Limb (tissue), 2 donors: ENCODE data around the gene MACF1.
A peak's percentile ranks its signal among the peaks of the same experiment; 100 is the strongest.

Source experiments
- DNase-seq, 2 donors: peaks; one replicate each; pipeline ENCODE4 v3.0.0-alpha.2; 2016; ENCODE audit errors: extremely low spot score in 2 of 2

MACF1 gene

DNA sequence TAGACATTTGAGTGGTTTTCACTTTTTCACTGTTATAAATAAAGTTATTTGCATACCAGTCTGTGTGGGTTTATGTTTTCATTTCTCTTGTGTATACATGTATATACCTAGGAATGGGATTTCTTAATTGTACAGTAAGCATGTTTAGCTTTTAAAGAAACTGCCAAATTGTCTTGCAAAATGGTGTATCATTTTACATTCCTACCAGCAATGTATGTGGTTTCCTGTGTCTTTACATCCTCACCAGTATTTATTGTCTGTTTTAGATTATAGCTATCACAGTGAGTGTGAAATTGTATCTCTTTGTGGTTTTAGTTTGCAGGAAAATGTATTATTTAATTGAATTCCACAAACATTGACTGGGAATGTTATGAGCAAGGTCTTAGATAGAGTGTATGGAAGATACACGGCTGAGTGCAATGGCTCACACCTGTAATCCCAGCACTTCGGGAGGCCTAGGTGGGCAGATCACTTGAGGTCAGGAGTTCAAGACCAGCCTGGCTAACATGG lies 57.3 kb downstream of the MACF1 start:
- DNase-seq: no peak

DNA sequence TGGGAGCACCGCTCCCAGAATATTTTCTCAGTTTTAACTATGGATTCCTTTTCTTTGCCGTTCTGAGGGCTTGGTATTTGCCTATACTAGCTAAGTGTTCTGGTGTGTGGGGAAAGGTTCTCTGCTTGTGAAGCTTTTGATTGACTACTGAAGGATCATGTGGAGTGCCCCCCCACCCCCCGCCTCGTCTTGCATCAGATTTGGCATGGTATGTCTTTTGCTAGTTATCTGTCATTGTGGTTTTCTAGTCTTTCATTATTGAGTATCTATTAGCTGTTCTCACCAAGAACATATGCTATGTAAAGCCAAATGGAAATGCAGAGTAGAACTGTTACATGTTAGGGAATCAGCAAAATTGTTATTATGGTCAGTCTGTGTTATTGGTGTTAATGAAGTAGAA lies 58.3 kb downstream of the MACF1 start:
- DNase-seq: no peak

GRCh38 chr1:39266269-39266668 lies 61.8 kb downstream of the MACF1 start:
- no peak for DNase-seq

DNA sequence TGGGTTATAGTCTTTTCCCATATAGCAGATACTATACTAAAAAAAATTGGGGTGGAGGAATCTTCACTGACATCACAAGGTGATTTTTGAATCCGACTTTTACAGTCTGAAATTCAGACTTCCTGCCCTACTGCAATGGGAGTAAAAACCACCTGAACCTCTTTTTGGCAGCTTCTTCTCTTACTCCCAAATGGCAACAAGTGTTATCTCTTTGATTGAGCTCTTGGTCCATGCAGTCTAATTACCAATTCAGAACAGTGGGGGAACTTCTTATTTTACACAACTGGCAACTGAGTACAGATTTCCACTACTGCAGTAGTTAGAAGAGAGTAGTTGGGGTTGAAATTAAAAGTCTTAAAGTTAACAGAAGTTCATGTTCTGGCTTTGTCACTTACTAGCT lies 62.3 kb downstream of the MACF1 start:
- no peak for DNase-seq

- DNase-seq: peak; percentile 53 to 79
Observed at GRCh38 chr1:39268112-39268581, 63.7 kb downstream of the MACF1 start.

GRCh38 chr1:39268906-39269305 lies 64.4 kb downstream of the MACF1 start:
- peak in 1 of 2 donors; percentile 32 for DNase-seq

GRCh38 chr1:39269349-39269748 lies 64.9 kb downstream of the MACF1 start:
- DNase-seq: no peak

DNA sequence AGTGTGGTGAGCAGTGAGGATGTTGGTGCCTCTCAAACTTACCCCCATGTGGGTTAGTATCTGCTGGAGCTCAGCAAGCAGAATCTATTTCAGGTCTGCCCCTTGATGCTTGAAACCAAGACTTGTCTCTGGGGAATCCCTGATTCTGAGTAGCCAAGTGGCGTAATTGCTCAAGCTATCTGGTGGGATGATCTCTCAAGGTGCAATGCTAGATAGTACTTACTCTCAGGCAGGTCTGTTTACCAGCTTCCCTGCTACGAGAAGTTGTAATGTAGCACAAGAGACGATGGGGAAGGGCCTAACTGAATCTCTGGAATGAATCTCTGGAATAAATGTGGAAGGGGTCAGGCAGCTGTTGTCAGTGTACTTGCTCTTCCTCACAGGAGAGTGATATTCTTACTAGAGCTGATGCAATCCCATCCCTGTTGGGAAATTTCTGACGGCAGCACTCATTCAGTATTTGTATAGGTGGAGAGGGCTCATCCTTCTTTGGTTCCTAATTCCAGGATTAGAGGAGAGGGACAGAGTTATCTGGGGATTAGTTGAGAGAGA lies 65.4 kb downstream of the MACF1 start:
- DNase-seq: peak in 1 of 2 donors; percentile 27

DNA sequence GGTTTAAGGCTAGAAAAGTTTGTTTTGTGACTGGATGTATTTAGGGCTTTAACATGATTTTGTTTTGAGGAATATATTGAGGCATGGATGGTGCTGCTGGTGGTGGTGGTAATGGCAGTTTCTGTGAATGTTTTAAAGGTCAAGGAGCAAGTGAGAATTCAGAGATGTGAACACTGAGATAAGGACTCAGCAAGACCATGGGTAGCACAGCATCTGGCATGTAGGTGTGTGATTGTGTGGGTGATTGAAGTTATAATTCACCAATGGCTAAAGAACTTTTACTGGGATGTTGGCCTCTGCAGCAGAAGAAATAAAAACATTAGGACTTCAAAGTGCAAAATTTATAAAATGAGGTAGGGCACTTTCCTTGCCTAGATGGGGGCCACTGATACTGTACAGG lies 65.9 kb downstream of the MACF1 start:
- DNase-seq: no peak

- DNase-seq: peak; percentile 36 to 40
Observed at GRCh38 chr1:39272027-39272797, 67.7 kb downstream of the MACF1 start.

- DNase-seq: no peak
Observed at GRCh38 chr1:39272798-39273469, 68.4 kb downstream of the MACF1 start.

GRCh38 chr1:39275836-39276507 lies 71.5 kb downstream of the MACF1 start:
- DNase-seq: no peak

DNA sequence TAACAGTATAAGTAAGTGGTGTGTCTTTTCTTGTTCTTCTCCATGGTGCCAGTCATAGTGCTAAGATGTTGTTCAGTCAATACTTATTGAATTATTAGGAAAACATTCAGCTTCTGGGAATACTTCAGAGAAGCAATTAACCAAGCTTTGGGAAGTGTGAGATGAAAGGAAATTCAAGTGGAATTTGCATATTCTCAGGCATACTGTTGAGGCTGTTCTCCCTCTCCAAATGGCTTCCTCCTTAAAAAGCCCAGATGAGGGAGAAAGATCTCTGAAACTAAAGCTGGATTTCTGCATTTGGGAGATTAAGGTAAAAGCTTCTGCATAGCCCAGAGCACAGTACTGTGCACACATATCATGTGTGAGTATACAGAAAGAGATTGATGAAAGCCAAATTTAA lies 73.4 kb downstream of the MACF1 start:
- no peak for DNase-seq

DNA sequence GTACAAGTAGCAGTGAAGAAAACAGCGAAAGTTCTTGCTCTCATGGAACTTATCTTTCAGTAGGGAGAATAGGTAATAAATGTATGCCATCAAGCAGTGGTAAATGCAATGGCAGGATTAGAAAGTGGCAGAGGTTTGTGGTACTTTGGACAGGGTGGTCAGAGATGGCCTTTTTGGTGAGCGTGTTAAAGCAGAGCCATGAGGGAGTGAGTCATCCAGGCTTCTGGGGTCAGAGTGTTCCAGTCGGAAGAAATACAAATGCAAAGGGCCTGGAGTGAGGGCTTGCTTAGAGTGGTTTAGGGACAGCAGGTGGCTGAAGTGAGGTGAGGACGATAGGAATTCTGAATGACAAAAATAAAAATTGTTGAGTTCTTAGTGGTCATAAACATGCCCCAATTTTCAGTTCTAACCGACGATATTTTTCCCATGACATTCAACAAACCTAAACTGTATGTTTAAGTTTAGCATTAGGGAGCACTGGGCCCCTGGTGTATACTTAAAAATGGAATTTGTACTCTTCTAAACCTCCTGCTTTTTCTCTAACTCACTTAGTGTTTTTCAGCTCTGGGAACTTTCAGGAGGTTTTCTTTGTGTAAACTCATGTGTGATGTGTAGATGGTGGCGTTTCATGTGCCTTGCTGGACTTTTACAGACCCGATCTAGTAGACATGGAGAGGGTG lies 78.2 kb downstream of the MACF1 start:
- DNase-seq: no peak

DNA sequence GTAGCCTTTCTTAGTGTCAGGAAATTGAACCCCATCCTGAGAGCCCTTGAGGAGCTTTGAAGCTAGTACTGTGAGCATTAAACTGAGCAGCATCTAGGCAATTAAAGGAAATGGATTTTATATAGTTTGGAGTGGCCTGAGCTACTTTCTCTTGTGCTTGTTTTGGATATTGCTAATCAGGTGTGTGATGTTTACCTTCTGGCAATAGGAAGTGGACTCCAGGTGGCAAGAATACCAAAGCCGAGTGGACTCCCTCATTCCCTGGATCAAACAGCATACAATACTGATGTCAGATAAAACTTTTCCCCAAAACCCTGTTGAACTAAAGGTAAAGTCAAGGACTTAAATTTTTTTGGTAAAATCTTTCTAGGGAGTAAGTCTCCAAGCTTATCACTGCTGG lies 79.4 kb downstream of the MACF1 start:
- no peak for DNase-seq

- no peak for DNase-seq
Observed at GRCh38 chr1:39287541-39287940, 83.0 kb downstream of the MACF1 start.

DNA sequence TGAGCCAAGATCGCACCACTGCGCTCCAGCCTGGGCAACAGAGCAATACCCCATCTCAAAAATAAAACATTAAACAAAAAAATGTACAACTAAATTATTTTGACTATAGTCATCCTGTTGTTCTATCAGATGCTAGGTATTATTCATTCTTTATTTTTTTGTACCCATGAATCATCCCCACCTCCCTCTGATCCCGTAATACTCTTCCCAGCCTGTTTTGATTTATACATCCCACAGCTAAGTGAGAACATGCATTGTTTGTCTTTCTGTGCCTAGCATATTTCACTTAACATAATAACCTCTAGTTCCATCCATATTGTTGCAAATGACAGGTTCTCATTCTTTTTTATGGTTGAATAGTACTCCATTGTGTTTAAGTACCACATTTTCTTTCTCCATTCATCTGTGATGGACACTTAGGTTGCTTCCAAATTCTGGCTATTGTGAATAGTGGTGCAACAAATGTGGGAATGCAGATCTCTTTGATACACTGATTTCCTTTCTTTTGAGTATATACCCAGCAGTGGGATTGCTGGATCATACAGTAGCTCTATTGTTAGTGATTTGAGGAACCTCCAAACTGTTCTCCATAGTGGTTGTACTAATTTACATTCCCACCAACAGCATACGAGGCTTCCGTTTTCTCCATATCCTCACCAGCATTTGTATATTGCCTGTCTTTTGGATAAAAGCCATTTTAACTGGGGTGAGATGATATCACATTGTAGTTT lies 84.4 kb downstream of the MACF1 start:
- DNase-seq: no peak

DNA sequence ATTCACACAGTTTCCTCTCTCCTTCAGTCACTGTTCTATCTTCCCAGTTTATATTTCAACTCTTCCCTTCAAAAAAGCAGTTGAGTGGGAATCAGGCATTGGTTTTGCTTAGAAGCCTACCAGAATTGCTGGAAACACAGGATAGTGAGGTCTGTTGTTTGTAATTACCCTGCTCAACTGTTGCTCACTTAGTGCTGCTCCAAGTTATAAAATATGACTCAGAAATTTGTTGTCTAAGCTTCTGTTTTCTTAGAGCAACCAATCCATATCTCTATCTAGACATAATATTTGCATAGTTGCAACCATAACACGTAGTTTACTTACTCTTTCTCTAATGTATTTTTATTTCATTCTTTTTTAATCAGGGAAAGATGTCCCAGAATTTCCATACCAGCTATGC lies 87.9 kb downstream of the MACF1 start:
- no peak for DNase-seq

DNA sequence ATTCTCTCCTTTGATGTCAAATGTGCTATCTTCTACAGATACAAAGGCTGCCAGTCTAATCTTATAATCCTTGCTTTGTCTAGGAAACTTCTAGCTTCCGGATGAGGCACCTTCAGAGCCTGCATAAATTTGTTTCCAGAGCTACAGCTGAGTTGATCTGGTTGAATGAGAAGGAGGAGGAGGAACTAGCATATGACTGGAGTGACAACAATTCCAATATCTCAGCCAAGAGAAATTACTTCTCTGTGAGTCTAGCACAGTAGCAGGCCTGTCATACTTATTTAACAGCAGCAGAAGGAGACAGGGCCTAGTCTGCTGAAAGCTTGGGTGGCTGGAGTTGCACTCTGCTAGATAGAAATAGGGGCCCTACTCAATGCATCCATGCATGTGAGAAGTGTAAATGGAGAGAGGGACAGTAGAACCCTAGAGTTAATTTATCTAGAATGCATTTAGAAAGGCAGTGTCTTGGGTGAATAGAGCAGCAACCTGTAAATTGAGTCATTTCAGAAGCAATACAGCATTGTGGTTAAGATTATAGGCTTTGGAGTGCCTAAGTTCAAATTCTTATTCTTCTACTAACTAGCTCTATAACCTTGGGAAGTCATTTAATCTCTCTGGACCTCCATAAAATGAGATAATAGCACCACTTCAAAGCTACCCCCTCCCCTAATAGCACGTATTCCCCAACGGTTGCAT lies 89.0 kb downstream of the MACF1 start:
- no peak for DNase-seq

GRCh38 chr1:39294531-39294930 lies 90.0 kb downstream of the MACF1 start:
- DNase-seq: no peak
